ENCODE measurements around the gene ANXA6. TPM values are rescaled to one million over a fixed set of nuclear protein-coding genes. Genes with fewer than 3 reads are reported as not detected.

Gene ANXA6
- total and polyA plus RNA-seq, 4 donors = 61.4 to 208 (median 155) TPM

GRCh38 chr5:151106043-151106442, 51.5 kb downstream of the ANXA6 start:
- H3K9ac ChIP-seq (ENCODE audit: insufficient read depth in 1 of 2, low read length in 2 of 2) = no peak overlapping the region

GRCh38 chr5:151105561-151105960, 52.0 kb downstream of the ANXA6 start:
- Histone ChIP-seq H3K27me3 (ENCODE audit: control insufficient read depth in 3 of 3, insufficient read depth in 3 of 3, low read length in 2 of 3) (no peaks in the 10 kb centered on the region), H3K27ac (ENCODE audit: low read depth in 1 of 2, low read length in 1 of 2) (peak overlapping the region in 1 of 2 donors; percentile 17), H3K4me3 (no peak overlapping the region), H3K9me3 (ENCODE audit: control insufficient read depth in 4 of 4, insufficient read depth in 3 of 4, low read length in 3 of 4) (no peaks in the 10 kb centered on the region), H3K4me1 (ENCODE audit: control insufficient read depth in 5 of 5, insufficient read depth in 5 of 5, low read length in 5 of 5) (peaks cover 0 to 31% (median 12%) of the 10 kb centered on the region in 5 donors), H3K9ac (ENCODE audit: insufficient read depth in 1 of 2, low read length in 2 of 2) (no peak overlapping the region), H3K36me3 (ENCODE audit: control insufficient read depth in 4 of 4, insufficient read depth in 4 of 4, low read length in 4 of 4) (peaks cover 5 to 53% (median 28%) of the 10 kb centered on the region in 4 donors)
- 83 to 90% methylated on average over 2 of the region's 2 CpGs for WGBS, 2 donors
- ATAC-seq (ENCODE audit: insufficient read depth, low FRiP score) (no peak), DNase-seq (no peak)
- TF ChIP-seq CTCF (IDR thresholded peaks at IDR 0.05; ENCODE audit: control extremely low read depth, extremely low read depth) = no peak

More at GRCh38 chr5:151106043-151106442, 51.5 kb downstream of the ANXA6 start:
- Histone ChIP-seq H3K36me3 (ENCODE audit: control insufficient read depth in 4 of 4, insufficient read depth in 4 of 4, low read length in 4 of 4) (peaks cover 5 to 57% (median 29%) of the 10 kb centered on the region in 4 donors), H3K4me3 (no peak overlapping the region), H3K9me3 (ENCODE audit: control insufficient read depth in 4 of 4, insufficient read depth in 3 of 4, low read length in 3 of 4) (no peaks in the 10 kb centered on the region), H3K27ac (ENCODE audit: low read depth in 1 of 2, low read length in 1 of 2) (peak overlapping the region in 1 of 2 donors; percentile 47), H3K27me3 (ENCODE audit: control insufficient read depth in 3 of 3, insufficient read depth in 3 of 3, low read length in 2 of 3) (no peaks in the 10 kb centered on the region), H3K4me1 (ENCODE audit: control insufficient read depth in 5 of 5, insufficient read depth in 5 of 5, low read length in 5 of 5) (peaks cover 0 to 31% (median 12%) of the 10 kb centered on the region in 5 donors)
- DNase-seq (no peak), ATAC-seq (ENCODE audit: insufficient read depth, low FRiP score) (no peak)
- no peak for TF ChIP-seq CTCF (IDR thresholded peaks at IDR 0.05; ENCODE audit: control extremely low read depth, extremely low read depth)
- WGBS, 2 donors = 93 to 96% methylated on average over 5 of the region's 5 CpGs

GRCh38 chr5:151104795-151105194, 52.8 kb downstream of the ANXA6 start:
- H3K4me1 ChIP-seq (ENCODE audit: control insufficient read depth in 5 of 5, insufficient read depth in 5 of 5, low read length in 5 of 5) = peaks cover 0 to 35% (median 12%) of the 10 kb centered on the region in 5 donors
- ATAC-seq (ENCODE audit: insufficient read depth, low FRiP score) (peak; percentile 49), DNase-seq (peak; percentile 65 to 83 (median 79))
- H3K4me3 ChIP-seq = no peak overlapping the region
- WGBS, 2 donors = 39 to 73% methylated on average over 5 of the region's 5 CpGs
- TF ChIP-seq CTCF (IDR thresholded peaks at IDR 0.05; ENCODE audit: control extremely low read depth, extremely low read depth) = no peak
- H3K9ac ChIP-seq (ENCODE audit: insufficient read depth in 1 of 2, low read length in 2 of 2) = no peak overlapping the region
- H3K36me3 ChIP-seq (ENCODE audit: control insufficient read depth in 4 of 4, insufficient read depth in 4 of 4, low read length in 4 of 4) = peaks cover 5 to 47% (median 26%) of the 10 kb centered on the region in 4 donors
- H3K27ac ChIP-seq (ENCODE audit: low read depth in 1 of 2, low read length in 1 of 2) = peak overlapping the region in 1 of 2 donors; percentile 35
- no peaks in the 10 kb centered on the region for H3K9me3 ChIP-seq (ENCODE audit: control insufficient read depth in 4 of 4, insufficient read depth in 3 of 4, low read length in 3 of 4)
- H3K27me3 ChIP-seq (ENCODE audit: control insufficient read depth in 3 of 3, insufficient read depth in 3 of 3, low read length in 2 of 3) = no peaks in the 10 kb centered on the region

- Histone ChIP-seq H3K9ac (ENCODE audit: insufficient read depth in 1 of 2, low read length in 2 of 2) (no peak overlapping the region), H3K27me3 (ENCODE audit: control insufficient read depth in 3 of 3, insufficient read depth in 3 of 3, low read length in 2 of 3) (no peaks in the 10 kb centered on the region), H3K36me3 (ENCODE audit: control insufficient read depth in 4 of 4, insufficient read depth in 4 of 4, low read length in 4 of 4) (peaks cover 0 to 31% (median 14%) of the 10 kb centered on the region in 4 donors), H3K4me1 (ENCODE audit: control insufficient read depth in 5 of 5, insufficient read depth in 5 of 5, low read length in 5 of 5) (peaks cover 0 to 21% (median 4%) of the 10 kb centered on the region in 5 donors), H3K27ac (ENCODE audit: low read depth in 1 of 2, low read length in 1 of 2) (peak overlapping the region in 1 of 2 donors; percentile 3), H3K4me3 (no peak overlapping the region), H3K9me3 (ENCODE audit: control insufficient read depth in 4 of 4, insufficient read depth in 3 of 4, low read length in 3 of 4) (no peaks in the 10 kb centered on the region)
- no peak for TF ChIP-seq CTCF (IDR thresholded peaks at IDR 0.05; ENCODE audit: control extremely low read depth, extremely low read depth)
- WGBS, 2 donors = 79 to 92% methylated on average over 4 of the region's 4 CpGs
- no peak for ATAC-seq (ENCODE audit: insufficient read depth, low FRiP score)
- DNase-seq = no peak
Observed at GRCh38 chr5:151101746-151102145, 55.8 kb downstream of the ANXA6 start.
